ENCODE data around the gene LRRC42.
"Not testable (repeated sequence)": the region's sequence is repeated elsewhere in the genome, so short reads cannot be mapped to it uniquely, and the experiment has no call there.

The LRRC42 gene

DNA sequence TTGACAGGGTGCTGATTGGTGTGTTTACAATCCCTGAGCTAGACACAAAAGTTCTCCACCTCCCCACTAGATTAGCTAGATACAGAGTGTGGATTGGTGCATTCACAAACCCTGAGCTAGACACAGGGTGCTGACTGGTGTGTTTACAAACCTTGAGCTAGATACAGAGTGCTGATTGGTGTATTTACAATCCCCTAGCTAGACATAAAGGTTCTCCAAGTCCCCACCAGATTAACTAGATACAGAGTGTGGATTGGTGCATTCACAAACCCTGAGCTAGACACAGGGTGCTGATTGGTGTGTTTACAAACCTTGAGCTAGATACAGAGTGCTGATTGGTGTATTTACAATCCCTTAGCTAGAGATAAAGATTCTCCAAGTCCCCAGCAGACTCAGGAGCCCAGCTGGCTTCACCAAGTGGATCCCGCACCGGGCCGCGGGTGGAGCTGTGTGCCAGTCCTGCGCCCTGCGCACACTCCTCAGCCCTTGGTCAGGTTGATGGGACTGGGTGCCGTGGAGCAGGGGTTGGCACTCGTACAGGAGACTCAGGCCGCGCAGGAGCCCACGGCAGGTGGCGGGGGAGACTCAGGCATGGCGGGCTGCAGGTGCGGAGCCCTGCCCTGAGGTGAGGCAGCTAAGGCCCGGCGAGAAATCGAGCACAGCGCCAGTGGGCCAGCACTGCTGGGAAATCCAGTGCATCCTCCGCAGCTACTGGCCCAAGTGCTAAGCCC lies 57.8 kb downstream of the LRRC42 start:
- H3K27me3 Mint-ChIP-seq, result peaks cover 18% of the 10 kb centered on the region
- H3K27ac Mint-ChIP-seq, H3K9me3 Mint-ChIP-seq, H3K4me1 Mint-ChIP-seq, ATAC-seq, H3K4me3 Mint-ChIP-seq, DNase-seq: not testable (repeated sequence)

GRCh38 chr1:54004481-54005049 lies 58.4 kb downstream of the LRRC42 start:
- ATAC-seq (no peak), DNase-seq (no peak)
- H3K4me1 Mint-ChIP-seq, result no peaks in the 10 kb centered on the region
- H3K27ac Mint-ChIP-seq, result no peak overlapping the region
- no peak overlapping the region for H3K4me3 Mint-ChIP-seq
- no peaks in the 10 kb centered on the region for H3K9me3 Mint-ChIP-seq
- peaks cover 18% of the 10 kb centered on the region for H3K27me3 Mint-ChIP-seq

GRCh38 chr1:54006508-54006907 lies 60.4 kb downstream of the LRRC42 start:
- ATAC-seq (no peak), DNase-seq (no peak)
- H3K9me3 Mint-ChIP-seq, result no peaks in the 10 kb centered on the region
- no peak overlapping the region for H3K27ac Mint-ChIP-seq
- no peak overlapping the region for H3K4me3 Mint-ChIP-seq
- H3K27me3 Mint-ChIP-seq, result peaks cover 28% of the 10 kb centered on the region
- H3K4me1 Mint-ChIP-seq, result no peaks in the 10 kb centered on the region

GRCh38 chr1:54007613-54008012 lies 61.5 kb downstream of the LRRC42 start:
- Mint-ChIP-seq H3K9me3 (no peaks in the 10 kb centered on the region), H3K4me1 (no peaks in the 10 kb centered on the region), H3K4me3 (no peak overlapping the region), H3K27me3 (peaks cover 29% of the 10 kb centered on the region), H3K27ac (no peak overlapping the region)
- ATAC-seq (no peak), DNase-seq (no peak)

DNA sequence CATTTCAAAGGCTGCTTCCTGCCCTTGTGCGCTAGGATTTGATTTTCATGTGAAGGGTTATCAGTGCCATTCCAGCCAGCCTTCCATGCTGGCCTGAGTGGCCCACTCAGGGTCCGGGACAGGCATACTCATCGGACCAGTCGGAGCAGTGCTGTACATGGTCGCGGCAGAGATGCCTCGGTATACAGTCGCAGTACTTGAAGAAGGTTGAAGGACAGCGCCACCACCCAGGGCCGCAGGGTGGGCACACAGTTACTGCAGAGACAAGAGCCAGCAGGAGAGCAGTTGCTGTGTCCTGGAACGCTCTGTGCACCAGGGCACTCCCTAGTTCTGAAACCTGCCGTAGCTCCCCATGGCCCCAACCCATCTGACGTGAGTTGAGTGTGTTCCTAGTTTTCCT lies 62.7 kb downstream of the LRRC42 start:
- Mint-ChIP-seq H3K4me3 (no peak overlapping the region), H3K4me1 (no peaks in the 10 kb centered on the region), H3K27ac (no peak overlapping the region), H3K27me3 (peaks cover 33% of the 10 kb centered on the region), H3K9me3 (no peaks in the 10 kb centered on the region)
- ATAC-seq (no peak), DNase-seq (no peak)

GRCh38 chr1:54009406-54009805 lies 63.3 kb downstream of the LRRC42 start:
- no peak for ATAC-seq
- H3K4me3 Mint-ChIP-seq, result no peak overlapping the region
- no peaks in the 10 kb centered on the region for H3K4me1 Mint-ChIP-seq
- H3K27ac Mint-ChIP-seq, result no peak overlapping the region
- H3K9me3 Mint-ChIP-seq, result no peaks in the 10 kb centered on the region
- no peak for DNase-seq
- peaks cover 35% of the 10 kb centered on the region for H3K27me3 Mint-ChIP-seq

GRCh38 chr1:54010415-54011117 lies 64.4 kb downstream of the LRRC42 start:
- Mint-ChIP-seq H3K4me3 (no peak overlapping the region), H3K4me1 (no peaks in the 10 kb centered on the region), H3K27me3 (peaks cover 35% of the 10 kb centered on the region), H3K9me3 (no peaks in the 10 kb centered on the region), H3K27ac (peak overlapping the region in 1 of 2 donors; percentile 12)
- ATAC-seq, result no peak
- no peak for DNase-seq

- DNase-seq (no peak), ATAC-seq (no peak)
- no peak overlapping the region for H3K4me3 Mint-ChIP-seq
- no peaks in the 10 kb centered on the region for H3K4me1 Mint-ChIP-seq
- no peaks in the 10 kb centered on the region for H3K9me3 Mint-ChIP-seq
- peaks cover 30% of the 10 kb centered on the region for H3K27me3 Mint-ChIP-seq
- no peak overlapping the region for H3K27ac Mint-ChIP-seq
These were observed 65.3 kb downstream of the LRRC42 start for GRCh38 chr1:54011316-54012007.

DNA sequence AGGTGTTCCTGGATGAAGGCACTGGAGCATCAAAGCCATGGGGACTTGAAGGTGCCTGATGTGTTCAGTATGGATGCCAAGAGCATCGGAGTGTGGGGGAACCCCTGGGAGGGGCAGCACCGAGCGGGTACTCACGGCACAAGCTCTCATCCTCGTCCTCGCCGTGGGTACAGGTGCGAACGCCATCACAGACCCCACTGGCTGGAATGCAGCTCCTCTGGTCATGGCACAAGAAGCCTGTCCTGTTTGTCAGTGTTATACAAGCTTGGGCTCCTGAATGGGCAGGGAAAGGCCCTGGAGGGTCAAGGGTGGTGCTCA lies 65.8 kb downstream of the LRRC42 start:
- DNase-seq, result no peak
- Mint-ChIP-seq H3K27ac (no peak overlapping the region), H3K27me3 (peaks cover 25% of the 10 kb centered on the region), H3K4me3 (no peak overlapping the region), H3K4me1 (no peaks in the 10 kb centered on the region), H3K9me3 (no peaks in the 10 kb centered on the region)
- ATAC-seq, result no peak

DNA sequence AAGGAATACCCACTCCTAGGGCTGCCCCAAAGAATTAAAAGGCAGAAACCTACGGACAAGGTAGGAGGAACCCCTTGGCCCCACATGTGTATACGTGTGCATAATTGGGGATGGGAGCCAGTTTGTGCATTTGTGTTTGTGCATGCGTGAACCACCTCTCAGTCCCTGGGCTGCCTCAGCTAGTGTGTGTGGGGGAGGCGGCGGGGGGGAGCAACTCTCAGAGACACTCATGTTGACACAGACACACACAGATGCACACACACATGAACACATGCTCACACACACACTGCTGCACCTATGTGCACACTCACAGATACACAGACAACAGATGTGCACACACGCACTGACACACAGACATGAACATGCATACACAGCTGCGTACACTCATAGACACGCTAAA lies 66.7 kb downstream of the LRRC42 start:
- Mint-ChIP-seq H3K4me1 (no peaks in the 10 kb centered on the region), H3K27me3 (peaks cover 25% of the 10 kb centered on the region)

GRCh38 chr1:54013393-54014008 lies 67.4 kb downstream of the LRRC42 start:
- Mint-ChIP-seq H3K4me1 (no peaks in the 10 kb centered on the region), H3K4me3 (no peak overlapping the region), H3K9me3 (no peaks in the 10 kb centered on the region), H3K27ac (peak overlapping the region in 1 of 2 donors; percentile 92), H3K27me3 (peaks cover 25% of the 10 kb centered on the region)
- DNase-seq (no peak), ATAC-seq (no peak)

More for the DNA sequence above, 66.7 kb downstream of the LRRC42 start:
- Mint-ChIP-seq H3K4me3 (no peak overlapping the region), H3K27ac (no peak overlapping the region), H3K9me3 (no peaks in the 10 kb centered on the region)
- DNase-seq (no peak), ATAC-seq (no peak)

- no peak for ATAC-seq
- DNase-seq, result no peak
- Mint-ChIP-seq H3K27ac (no peak overlapping the region), H3K27me3 (peaks cover 25% of the 10 kb centered on the region), H3K4me3 (no peak overlapping the region), H3K4me1 (no peaks in the 10 kb centered on the region), H3K9me3 (no peaks in the 10 kb centered on the region)
These were observed 68.0 kb downstream of the LRRC42 start for GRCh38 chr1:54014009-54014629.

- ATAC-seq (no peak), DNase-seq (no peak)
- Mint-ChIP-seq H3K27me3 (peaks cover 14% of the 10 kb centered on the region), H3K4me3 (no peak overlapping the region), H3K4me1 (no peaks in the 10 kb centered on the region), H3K9me3 (no peaks in the 10 kb centered on the region), H3K27ac (peak overlapping the region; percentile 27 to 50)
These were observed 70.5 kb downstream of the LRRC42 start for GRCh38 chr1:54016343-54017282.

Measured in stimulated activated naive CD8-positive, alpha-beta T cell treated with anti-CD3 and anti-CD28 coated beads, Interleukin-15, amount 100 ng/mL, for 72 hours (primary cell).